Endothelial cell of umbilical vein (primary cell): ENCODE data around the gene PLA2R1. TPM values are rescaled to one million over a fixed set of nuclear protein-coding genes. Genes with fewer than 3 reads are reported as not detected.

Experiments
- BruUV-seq: library from RNA; stranded (reverse); fragments of 400-500 nt; replicated peaks from 2 replicates; lab custom pipeline; 2021; lab: Mats Ljungman, UMichigan
- CTCF ChIA-PET: fragments of 300-600, 350-600 bp; sonication (Branson Sonifier 250); formaldehyde crosslinking; loops from one replicate; lab custom pipeline; 2021; ENCODE audit warnings: antibody characterized with exemption, inconsistent platforms; lab: Charles Lee
- POLR2A ChIA-PET: fragments of 300-600, 350-600 bp; sonication (Branson Sonifier 250); formaldehyde crosslinking; loops from one replicate; lab custom pipeline; 2021; ENCODE audit warnings: antibody characterized with exemption, inconsistent platforms; lab: Charles Lee
- DNase-seq: peaks from one replicate; pipeline ENCODE4 v3.0.0-alpha.2; 2011; ENCODE audit warnings: low read depth, low spot score
- FAIRE-seq: peaks from 2 replicates; lab custom pipeline; 2011; peaks lifted over from hg19 to GRCh38; lab: Jason Lieb, UNC
- H2AFZ ChIP-seq: 2 replicates; pipeline ENCODE4 v1.6.0; 2012; ENCODE audit warnings: low read depth, low read length, control low read depth, inconsistent platforms
- H3K27ac ChIP-seq: 2 replicates; pipeline ENCODE4 v1.5.1; 2011; ENCODE audit warnings: low read depth, mild to moderate bottlenecking, control low read depth, low read length, moderate library complexity; ENCODE audit not compliant: insufficient read depth
- H3K27me3 ChIP-seq, 2 experiments: 2 replicates each; pipeline versions ENCODE4 v1.6.0 to v1.6.1; 2011; ENCODE audit warnings: low read length in 2 of 2, mixed read lengths in 1 of 2; ENCODE audit not compliant: control insufficient read depth in 2 of 2, insufficient read depth in 2 of 2
- H3K36me3 ChIP-seq, 2 experiments: 2 replicates in 1 of 2; 3 replicates in 1 of 2; pipeline ENCODE4 v1.5.1; 2011; ENCODE audit warnings: low read length in 2 of 2, mild to moderate bottlenecking in 1 of 2, moderate library complexity in 1 of 2; ENCODE audit not compliant: control insufficient read depth in 2 of 2, insufficient read depth in 2 of 2; ENCODE audit errors: extremely low read depth in 1 of 2
- H3K4me1 ChIP-seq: 3 replicates; pipeline ENCODE4 v1.5.1; 2011; ENCODE audit warnings: mild to moderate bottlenecking, low read length; ENCODE audit not compliant: control insufficient read depth, insufficient read depth; ENCODE audit errors: extremely low read depth
- H3K4me2 ChIP-seq: 2 replicates; pipeline ENCODE4 v1.6.1; 2011; ENCODE audit warnings: low read length, control low read depth, mixed read lengths; ENCODE audit not compliant: insufficient read depth
- H3K4me3 ChIP-seq, 3 experiments: fragments of 200-600 bp in 1 of 3; sonication (generic), shearing (Covaris generic) in 1 of 3; replicated peaks in 1 of 3; 2 replicates each; pipeline ENCODE4 v1.5.1; 2011 to 2016; ENCODE audit warnings: control low read depth in 3 of 3, low read length in 3 of 3, mild to moderate bottlenecking in 2 of 3, inconsistent platforms in 1 of 3, low read depth in 1 of 3, moderate library complexity in 1 of 3; ENCODE audit not compliant: insufficient read depth in 1 of 3
- H3K79me2 ChIP-seq: 2 replicates; pipeline ENCODE4 v1.6.0; 2012; ENCODE audit warnings: low read length, inconsistent platforms; ENCODE audit not compliant: control insufficient read depth, insufficient read depth
- H3K9ac ChIP-seq: replicated peaks from 2 replicates; pipeline ENCODE3; 2011; ENCODE audit warnings: low read length, control low read depth; ENCODE audit not compliant: insufficient read depth; ENCODE audit errors: extremely low read depth
- H3K9me1 ChIP-seq: replicated peaks from 3 replicates; pipeline ENCODE4 v1.6.0; 2011; ENCODE audit warnings: mild to moderate bottlenecking, low read length; ENCODE audit not compliant: control insufficient read depth, insufficient read depth; ENCODE audit errors: extremely low read depth
- H3K9me3 ChIP-seq: replicated peaks from 2 replicates; pipeline ENCODE4 v1.5.1; 2012; ENCODE audit warnings: low read length, inconsistent platforms; ENCODE audit not compliant: control insufficient read depth, insufficient read depth
- H4K20me1 ChIP-seq: replicated peaks from 2 replicates; pipeline ENCODE3; 2011; ENCODE audit warnings: mild to moderate bottlenecking, low read length; ENCODE audit not compliant: control insufficient read depth, insufficient read depth; ENCODE audit errors: extremely low read depth
- CTCF ChIP-seq, 2 donors: IDR thresholded peaks; 1 replicate in 1 of 2; 2 replicates in 1 of 2; pipeline ENCODE4 v1.5.1; 2011; ENCODE audit warnings: low read length in 2 of 2, mild to moderate bottlenecking in 2 of 2, moderate library complexity in 2 of 2, control low read depth in 1 of 2, inconsistent platforms in 1 of 2, low read depth in 1 of 2; ENCODE audit not compliant: insufficient read depth in 1 of 2; ENCODE audit errors: extremely low read depth in 1 of 2
- EZH2 ChIP-seq: IDR thresholded peaks from 2 replicates; pipeline ENCODE4 v1.6.1; 2012; ENCODE audit warnings: borderline replicate concordance, low read depth, mild to moderate bottlenecking, moderate library complexity, low read length, inconsistent platforms; ENCODE audit not compliant: severe bottlenecking
- FOS ChIP-seq: IDR thresholded peaks from 2 replicates; pipeline ENCODE4 v1.6.1; 2011; ENCODE audit warnings: mild to moderate bottlenecking, low read length, moderate library complexity, borderline replicate concordance; ENCODE audit not compliant: insufficient read depth
- MAX ChIP-seq: IDR thresholded peaks from 2 replicates; pipeline ENCODE4 v1.6.1; 2011; ENCODE audit not compliant: insufficient read depth, insufficient read length
- MYC ChIP-seq: IDR thresholded peaks from one replicate; pipeline ENCODE4 v1.6.1; 2011; ENCODE audit warnings: mild to moderate bottlenecking, low read depth, low read length
- POLR2A ChIP-seq: IDR thresholded peaks from 2 replicates; pipeline ENCODE4 v1.6.1; 2012; ENCODE audit warnings: low read depth, mild to moderate bottlenecking, control low read depth, low read length
- POLR2AphosphoS5 ChIP-seq: IDR thresholded peaks from 2 replicates; pipeline ENCODE4 v1.6.1; 2012; ENCODE audit warnings: low read depth, mild to moderate bottlenecking, control low read depth, low read length, moderate library complexity; ENCODE audit not compliant: insufficient read depth
- dilution Hi-C: fragments of 300-500 bp; cut with MboI; formaldehyde crosslinking; loops from one replicate; pipeline ENCODE4 v1.15.0; 2019; ENCODE audit warnings: low sequenced_read_pairs; ENCODE audit not compliant: extremely low pct_ligation_motif_present
- intact Hi-C: fragments of 100-400 bp; cut with micrococcal nuclease; formaldehyde crosslinking; loops from one replicate; pipeline ENCODE4 v1.10.0; 2022
- polyA plus RNA-seq, 4 experiments: library from polyadenylated mRNA; depleted of rRNA in 3 of 4; stranded (reverse) in 3 of 4; unstranded in 1 of 4; fragments of >200 nt; gene quantifications; 2 replicates each; pipeline versions ENCODE4 v1.2.1 to v1.2.3, GENCODE V29; 2011 to 2012; ENCODE audit warnings: missing spikeins in 1 of 4
- total RNA-seq: library from RNA; stranded (reverse); gene quantifications from 2 replicates; pipeline ENCODE4 v1.2.3, GENCODE V29; 2021

PLA2R1 gene
- total and polyA plus RNA-seq, 2 donors (not counting 3 experiments of a cell fraction or from before 2014, with no cell fraction given), result 6.9 to 14.4 TPM

GRCh38 chr2:160035125-160035524 lies 27.3 kb downstream of the PLA2R1 start:
- no peak overlapping the region for H2AFZ ChIP-seq
- no peaks in the 10 kb centered on the region for H4K20me1 ChIP-seq
- H3K9me3 ChIP-seq, result no peaks in the 10 kb centered on the region
- BruUV-seq, result no TSS peak
- H3K79me2 ChIP-seq, result no peaks in the 10 kb centered on the region
- no peaks in the 10 kb centered on the region for H3K27me3 ChIP-seq
- H3K9me1 ChIP-seq, result no peaks in the 10 kb centered on the region
- peaks cover 0 to 4% of the 10 kb centered on the region in 2 experiments for H3K36me3 ChIP-seq
- no peak overlapping the region for H3K4me3 ChIP-seq
- TF ChIP-seq POLR2A (no peak), CTCF (IDR thresholded peaks at IDR 0.05; ENCODE audit: extremely low read depth in 1 of 2, insufficient read depth in 1 of 2, low read depth in 1 of 2, low read length in 2 of 2) (no peak), FOS (no peak), MAX (no peak)
- FAIRE-seq (no peak), DNase-seq (no peak)
- peaks cover 35% of the 10 kb centered on the region for H3K4me1 ChIP-seq
- intact Hi-C loops, result no loop called here
- no peak overlapping the region for H3K9ac ChIP-seq
- dilution Hi-C loops, result no loop called here
- no peak overlapping the region for H3K4me2 ChIP-seq
- POLR2A ChIA-PET, result no interaction called here
- CTCF ChIA-PET, result no interaction called here
- H3K27ac ChIP-seq, result no peak overlapping the region

GRCh38 chr2:160034396-160034795 lies 28.0 kb downstream of the PLA2R1 start:
- Histone ChIP-seq H3K27ac (peak overlapping the region; percentile 72), H3K9me1 (no peaks in the 10 kb centered on the region), H3K79me2 (no peaks in the 10 kb centered on the region), H3K9me3 (no peaks in the 10 kb centered on the region), H3K27me3 (no peaks in the 10 kb centered on the region), H3K9ac (no peak overlapping the region), H2AFZ (no peak overlapping the region), H4K20me1 (no peaks in the 10 kb centered on the region), H3K4me1 (peaks cover 29% of the 10 kb centered on the region), H3K4me2 (no peak overlapping the region), H3K36me3 (peaks cover 0 to 4% of the 10 kb centered on the region in 2 experiments), H3K4me3 (no peak overlapping the region)
- no peak for FAIRE-seq
- POLR2A ChIA-PET, result no interaction called here
- CTCF ChIA-PET, result no interaction called here
- dilution Hi-C loops (no loop called here), intact Hi-C loops (no loop called here)
- no TSS peak for BruUV-seq
- DNase-seq, result no peak
- TF ChIP-seq FOS (no peak), MAX (no peak), POLR2AphosphoS5 (no peak), POLR2A (no peak), EZH2 (no peak), MYC (no peak), CTCF (IDR thresholded peaks at IDR 0.05; ENCODE audit: extremely low read depth in 1 of 2, insufficient read depth in 1 of 2, low read depth in 1 of 2, low read length in 2 of 2) (no peak)
